WTC11 (cell line): ENCODE measurements around the gene USP34. TPM values are rescaled to one million over a fixed set of nuclear protein-coding genes. Genes with fewer than 3 reads are reported as not detected.

ENCODE experiments used
- ATAC-seq: fragments of 200-7000 bp; cut with Tn5 transposase; 2 replicates; pipeline ENCODE4 v1.10.0; 2021; ENCODE audit warnings: mild to moderate bottlenecking, moderate library complexity
- CTCF ChIA-PET: fragments of 300-600 bp; sonication (Branson Sonifier 250); formaldehyde crosslinking; loops from one replicate; lab custom pipeline; 2021; ENCODE audit warnings: antibody characterized with exemption; lab: Charles Lee
- POLR2A ChIA-PET: fragments of 350-600 bp; sonication (Branson Sonifier 250); formaldehyde crosslinking; loops from one replicate; lab custom pipeline; 2021; ENCODE audit warnings: antibody characterized with exemption; lab: Charles Lee
- DNase-seq: peaks from one replicate; pipeline ENCODE4 v3.0.0; 2021; ENCODE audit warnings: low spot score
- H3K27ac Mint-ChIP-seq: 2 replicates; pipeline ENCODE4 v1.8.0; 2021; ENCODE audit warnings: mixed read lengths
- H3K27me3 Mint-ChIP-seq: 2 replicates; pipeline ENCODE4 v1.8.0; 2021; ENCODE audit warnings: low read depth, mild to moderate bottlenecking, moderate library complexity, mixed read lengths
- H3K36me3 Mint-ChIP-seq: 2 replicates; pipeline ENCODE4 v1.8.0; 2021; ENCODE audit warnings: mixed read lengths
- H3K4me1 Mint-ChIP-seq: 2 replicates; pipeline ENCODE4 v1.8.0; 2022; ENCODE audit warnings: mixed read lengths
- H3K4me3 Mint-ChIP-seq: 2 replicates; pipeline ENCODE4 v1.8.0; 2021; ENCODE audit warnings: mild to moderate bottlenecking, moderate library complexity, mixed read lengths
- H3K9me3 Mint-ChIP-seq: 2 replicates; pipeline ENCODE4 v1.8.0; 2021; ENCODE audit warnings: mixed read lengths
- CDX4 ChIP-seq: fragments of 250-450 bp; sonication (Bioruptor Pico); IDR thresholded peaks from 2 replicates; pipeline ENCODE4 v1.9.0; 2021; ENCODE audit warnings: moderate library complexity, mild to moderate bottlenecking, inconsistent platforms, borderline replicate concordance
- IRF1 ChIP-seq: sonication (generic); formaldehyde crosslinking; IDR thresholded peaks from 2 replicates; pipeline ENCODE4 v1.8.0; 2023; ENCODE audit warnings: missing genetic modification reagents
- KAT7 ChIP-seq: sonication (generic); formaldehyde crosslinking; IDR thresholded peaks from 2 replicates; pipeline ENCODE4 v1.8.1; 2023; ENCODE audit warnings: missing genetic modification reagents, mild to moderate bottlenecking, borderline replicate concordance
- MXD4 ChIP-seq: fragments of 250-450 bp; sonication (Bioruptor Pico); IDR thresholded peaks from 2 replicates; pipeline ENCODE4 v1.8.0; 2021; ENCODE audit warnings: mild to moderate bottlenecking, moderate library complexity, borderline replicate concordance
- SMAD3 ChIP-seq: sonication (generic); formaldehyde crosslinking; IDR thresholded peaks from 2 replicates; pipeline ENCODE4 v1.8.0; 2022; ENCODE audit warnings: missing genetic modification reagents, mild to moderate bottlenecking, borderline replicate concordance
- USF2 ChIP-seq: sonication (generic); formaldehyde crosslinking; IDR thresholded peaks from 2 replicates; pipeline ENCODE4 v1.8.1; 2023; ENCODE audit warnings: mild to moderate bottlenecking, missing genetic modification reagents, moderate library complexity
- ZNF121 ChIP-seq: sonication (generic); formaldehyde crosslinking; IDR thresholded peaks from 2 replicates; pipeline ENCODE4 v1.8.0; 2023; ENCODE audit warnings: missing genetic modification reagents
- ZNF263 ChIP-seq: sonication (generic); formaldehyde crosslinking; IDR thresholded peaks from 2 replicates; pipeline ENCODE4 v1.8.1; 2022; ENCODE audit warnings: low read depth, mild to moderate bottlenecking, moderate library complexity, missing genetic modification reagents
- ZNF281 ChIP-seq: sonication (generic); formaldehyde crosslinking; IDR thresholded peaks from 2 replicates; pipeline ENCODE4 v1.8.0; 2023; ENCODE audit warnings: mild to moderate bottlenecking, missing genetic modification reagents
- ZNF317 ChIP-seq: sonication (generic); formaldehyde crosslinking; IDR thresholded peaks from 2 replicates; pipeline ENCODE4 v1.8.1; 2023; ENCODE audit warnings: low read depth, mild to moderate bottlenecking, moderate library complexity, missing genetic modification reagents, borderline replicate concordance
- total RNA-seq: library from RNA; stranded (reverse); gene quantifications from 3 replicates; pipeline ENCODE4 v1.2.3, GENCODE V29; 2021
- TF ChIP-seq, protein P1 (sequence below): sonication (generic); formaldehyde crosslinking; IDR thresholded peaks from 2 replicates; pipeline ENCODE4 v1.8.0; 2022; ENCODE audit warnings: mild to moderate bottlenecking, missing genetic modification reagents
- TF ChIP-seq, protein P2 (sequence below): sonication (generic); formaldehyde crosslinking; IDR thresholded peaks from 2 replicates; pipeline ENCODE4 v1.8.0; 2022; ENCODE audit warnings: mild to moderate bottlenecking, missing genetic modification reagents
- TF ChIP-seq, protein P3 (sequence below): fragments of 250-450 bp; sonication (Bioruptor Pico); IDR thresholded peaks from 2 replicates; pipeline ENCODE4 v1.9.0; 2021; ENCODE audit warnings: mild to moderate bottlenecking, borderline replicate concordance

Gene USP34
- total RNA-seq, 1 experiment from 2014 or later = 92.3 TPM

GRCh38 chr2:61485281-61485680 lies 14.4 kb upstream of the USP34 start (continued):
- TF ChIP-seq, protein P1, sequence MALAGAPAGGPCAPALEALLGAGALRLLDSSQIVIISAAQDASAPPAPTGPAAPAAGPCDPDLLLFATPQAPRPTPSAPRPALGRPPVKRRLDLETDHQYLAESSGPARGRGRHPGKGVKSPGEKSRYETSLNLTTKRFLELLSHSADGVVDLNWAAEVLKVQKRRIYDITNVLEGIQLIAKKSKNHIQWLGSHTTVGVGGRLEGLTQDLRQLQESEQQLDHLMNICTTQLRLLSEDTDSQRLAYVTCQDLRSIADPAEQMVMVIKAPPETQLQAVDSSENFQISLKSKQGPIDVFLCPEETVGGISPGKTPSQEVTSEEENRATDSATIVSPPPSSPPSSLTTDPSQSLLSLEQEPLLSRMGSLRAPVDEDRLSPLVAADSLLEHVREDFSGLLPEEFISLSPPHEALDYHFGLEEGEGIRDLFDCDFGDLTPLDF = no peak
- TF ChIP-seq ZNF281 (CRISPR knock-in tag) (no peak), KAT7 (no peak), ZNF263 (no peak), SMAD3 (CRISPR knock-in tag) (no peak), USF2 (CRISPR knock-in tag) (no peak), IRF1 (CRISPR knock-in tag) (no peak)
- TF ChIP-seq, protein P2, sequence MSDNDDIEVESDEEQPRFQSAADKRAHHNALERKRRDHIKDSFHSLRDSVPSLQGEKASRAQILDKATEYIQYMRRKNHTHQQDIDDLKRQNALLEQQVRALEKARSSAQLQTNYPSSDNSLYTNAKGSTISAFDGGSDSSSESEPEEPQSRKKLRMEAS = no peak
- TF ChIP-seq, protein P3, sequence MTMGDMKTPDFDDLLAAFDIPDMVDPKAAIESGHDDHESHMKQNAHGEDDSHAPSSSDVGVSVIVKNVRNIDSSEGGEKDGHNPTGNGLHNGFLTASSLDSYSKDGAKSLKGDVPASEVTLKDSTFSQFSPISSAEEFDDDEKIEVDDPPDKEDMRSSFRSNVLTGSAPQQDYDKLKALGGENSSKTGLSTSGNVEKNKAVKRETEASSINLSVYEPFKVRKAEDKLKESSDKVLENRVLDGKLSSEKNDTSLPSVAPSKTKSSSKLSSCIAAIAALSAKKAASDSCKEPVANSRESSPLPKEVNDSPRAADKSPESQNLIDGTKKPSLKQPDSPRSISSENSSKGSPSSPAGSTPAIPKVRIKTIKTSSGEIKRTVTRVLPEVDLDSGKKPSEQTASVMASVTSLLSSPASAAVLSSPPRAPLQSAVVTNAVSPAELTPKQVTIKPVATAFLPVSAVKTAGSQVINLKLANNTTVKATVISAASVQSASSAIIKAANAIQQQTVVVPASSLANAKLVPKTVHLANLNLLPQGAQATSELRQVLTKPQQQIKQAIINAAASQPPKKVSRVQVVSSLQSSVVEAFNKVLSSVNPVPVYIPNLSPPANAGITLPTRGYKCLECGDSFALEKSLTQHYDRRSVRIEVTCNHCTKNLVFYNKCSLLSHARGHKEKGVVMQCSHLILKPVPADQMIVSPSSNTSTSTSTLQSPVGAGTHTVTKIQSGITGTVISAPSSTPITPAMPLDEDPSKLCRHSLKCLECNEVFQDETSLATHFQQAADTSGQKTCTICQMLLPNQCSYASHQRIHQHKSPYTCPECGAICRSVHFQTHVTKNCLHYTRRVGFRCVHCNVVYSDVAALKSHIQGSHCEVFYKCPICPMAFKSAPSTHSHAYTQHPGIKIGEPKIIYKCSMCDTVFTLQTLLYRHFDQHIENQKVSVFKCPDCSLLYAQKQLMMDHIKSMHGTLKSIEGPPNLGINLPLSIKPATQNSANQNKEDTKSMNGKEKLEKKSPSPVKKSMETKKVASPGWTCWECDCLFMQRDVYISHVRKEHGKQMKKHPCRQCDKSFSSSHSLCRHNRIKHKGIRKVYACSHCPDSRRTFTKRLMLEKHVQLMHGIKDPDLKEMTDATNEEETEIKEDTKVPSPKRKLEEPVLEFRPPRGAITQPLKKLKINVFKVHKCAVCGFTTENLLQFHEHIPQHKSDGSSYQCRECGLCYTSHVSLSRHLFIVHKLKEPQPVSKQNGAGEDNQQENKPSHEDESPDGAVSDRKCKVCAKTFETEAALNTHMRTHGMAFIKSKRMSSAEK (CRISPR knock-in tag) = no peak

- DNase-seq (no peak), ATAC-seq (no peak)
- ChIA-PET CTCF (no interaction called here), POLR2A (no interaction called here)
- TF ChIP-seq MXD4 (no peak), ZNF121 (CRISPR knock-in tag) (no peak), ZNF317 (CRISPR knock-in tag) (no peak), CDX4 (CRISPR knock-in tag) (no peak)
- H3K4me3 Mint-ChIP-seq = no peak overlapping the region
- H3K27ac Mint-ChIP-seq = no peak overlapping the region; the same call in 1 of the 2 replicates
- peaks cover 3% of the 10 kb centered on the region; the same call in 1 of the 2 replicates for H3K4me1 Mint-ChIP-seq
- peaks cover 63% of the 10 kb centered on the region for H3K36me3 Mint-ChIP-seq
- H3K27me3 Mint-ChIP-seq = no peaks in the 10 kb centered on the region
- H3K9me3 Mint-ChIP-seq = peaks cover 6% of the 10 kb centered on the region; the same call in 1 of the 2 replicates
Measured at GRCh38 chr2:61478086-61478485, 7.2 kb upstream of the USP34 start.
